Fibroblast of the aortic adventitia (primary cell): ENCODE measurements around the gene SETX. TPM values are rescaled to one million over a fixed set of nuclear protein-coding genes. Genes with fewer than 3 reads are reported as not detected.

Experiments used
- DNase-seq: peaks from one replicate; pipeline ENCODE4 v3.0.0-alpha.2; 2010; ENCODE audit warnings: low read depth
- H3K4me3 ChIP-seq: 2 replicates; pipeline ENCODE4 v1.5.1; 2011; ENCODE audit warnings: low read depth, mild to moderate bottlenecking, control low read depth, low read length, moderate library complexity
- total RNA-seq: library from RNA; depleted of rRNA; stranded (reverse); fragments of >200 nt; gene quantifications from 2 replicates; pipeline ENCODE4 v1.2.3, GENCODE V29; 2012; ENCODE audit warnings: low replicate concordance
- TF ChIP-seq, protein P1 (sequence below): IDR thresholded peaks from 2 replicates; pipeline ENCODE4 v1.5.1; 2011; ENCODE audit warnings: mild to moderate bottlenecking, low read length, control low read depth, inconsistent platforms; ENCODE audit not compliant: insufficient read depth

SETX gene
- total RNA-seq, 1 donor: 85.0 TPM

GRCh38 chr9:132268725-132269352 lies 85.9 kb downstream of the SETX start:
- DNase-seq: peak; percentile 75
- H3K4me3 ChIP-seq: no peak overlapping the region
- TF ChIP-seq, protein P1, sequence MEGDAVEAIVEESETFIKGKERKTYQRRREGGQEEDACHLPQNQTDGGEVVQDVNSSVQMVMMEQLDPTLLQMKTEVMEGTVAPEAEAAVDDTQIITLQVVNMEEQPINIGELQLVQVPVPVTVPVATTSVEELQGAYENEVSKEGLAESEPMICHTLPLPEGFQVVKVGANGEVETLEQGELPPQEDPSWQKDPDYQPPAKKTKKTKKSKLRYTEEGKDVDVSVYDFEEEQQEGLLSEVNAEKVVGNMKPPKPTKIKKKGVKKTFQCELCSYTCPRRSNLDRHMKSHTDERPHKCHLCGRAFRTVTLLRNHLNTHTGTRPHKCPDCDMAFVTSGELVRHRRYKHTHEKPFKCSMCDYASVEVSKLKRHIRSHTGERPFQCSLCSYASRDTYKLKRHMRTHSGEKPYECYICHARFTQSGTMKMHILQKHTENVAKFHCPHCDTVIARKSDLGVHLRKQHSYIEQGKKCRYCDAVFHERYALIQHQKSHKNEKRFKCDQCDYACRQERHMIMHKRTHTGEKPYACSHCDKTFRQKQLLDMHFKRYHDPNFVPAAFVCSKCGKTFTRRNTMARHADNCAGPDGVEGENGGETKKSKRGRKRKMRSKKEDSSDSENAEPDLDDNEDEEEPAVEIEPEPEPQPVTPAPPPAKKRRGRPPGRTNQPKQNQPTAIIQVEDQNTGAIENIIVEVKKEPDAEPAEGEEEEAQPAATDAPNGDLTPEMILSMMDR: peak; percentile 90

- TF ChIP-seq, protein P1: no peak
- DNase-seq: no peak
- no peak overlapping the region for H3K4me3 ChIP-seq
Measured at GRCh38 chr9:132267660-132268059, 87.1 kb downstream of the SETX start.

DNA sequence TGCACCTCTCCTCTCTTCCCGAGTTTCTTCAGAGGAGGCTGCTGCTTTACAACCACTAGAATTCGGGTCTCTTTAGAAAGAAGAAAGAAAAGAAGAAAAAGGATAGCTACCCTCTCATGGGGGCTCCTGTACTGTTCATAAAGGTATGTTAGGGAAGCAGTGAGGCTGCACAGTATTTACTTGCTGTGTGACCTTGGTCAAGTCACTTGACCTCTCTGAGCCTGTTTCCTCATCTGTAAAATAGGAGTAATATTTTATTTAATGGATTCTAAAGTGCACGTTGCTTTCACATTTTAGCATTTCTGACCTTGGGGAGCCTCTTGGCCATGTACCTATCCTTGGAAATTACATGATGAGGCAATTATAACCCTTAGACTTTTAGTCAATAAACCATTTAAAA lies 88.8 kb downstream of the SETX start:
- DNase-seq: no peak
- TF ChIP-seq, protein P1: no peak
- H3K4me3 ChIP-seq: no peak overlapping the region

DNA sequence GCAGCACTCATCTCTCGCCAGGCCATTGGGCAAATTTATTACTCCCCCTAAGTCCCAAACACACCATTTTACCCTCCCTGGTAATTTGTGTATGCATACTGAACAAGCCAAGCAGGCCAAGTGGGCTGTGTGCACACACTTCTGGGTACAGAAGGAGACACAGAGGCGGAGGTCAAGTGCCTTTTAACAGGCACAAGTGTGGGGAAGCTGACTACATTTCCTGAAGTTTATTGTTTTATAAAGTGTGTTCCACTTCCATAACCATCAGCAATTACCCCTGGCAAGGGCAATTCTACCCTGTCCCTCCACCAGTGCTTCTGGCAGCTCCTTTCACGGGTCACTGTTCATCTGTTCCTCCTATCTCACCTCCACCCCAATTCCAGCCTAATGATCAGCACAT lies 93.9 kb downstream of the SETX start:
- H3K4me3 ChIP-seq: no peak overlapping the region
- TF ChIP-seq, protein P1: no peak
- no peak for DNase-seq

DNA sequence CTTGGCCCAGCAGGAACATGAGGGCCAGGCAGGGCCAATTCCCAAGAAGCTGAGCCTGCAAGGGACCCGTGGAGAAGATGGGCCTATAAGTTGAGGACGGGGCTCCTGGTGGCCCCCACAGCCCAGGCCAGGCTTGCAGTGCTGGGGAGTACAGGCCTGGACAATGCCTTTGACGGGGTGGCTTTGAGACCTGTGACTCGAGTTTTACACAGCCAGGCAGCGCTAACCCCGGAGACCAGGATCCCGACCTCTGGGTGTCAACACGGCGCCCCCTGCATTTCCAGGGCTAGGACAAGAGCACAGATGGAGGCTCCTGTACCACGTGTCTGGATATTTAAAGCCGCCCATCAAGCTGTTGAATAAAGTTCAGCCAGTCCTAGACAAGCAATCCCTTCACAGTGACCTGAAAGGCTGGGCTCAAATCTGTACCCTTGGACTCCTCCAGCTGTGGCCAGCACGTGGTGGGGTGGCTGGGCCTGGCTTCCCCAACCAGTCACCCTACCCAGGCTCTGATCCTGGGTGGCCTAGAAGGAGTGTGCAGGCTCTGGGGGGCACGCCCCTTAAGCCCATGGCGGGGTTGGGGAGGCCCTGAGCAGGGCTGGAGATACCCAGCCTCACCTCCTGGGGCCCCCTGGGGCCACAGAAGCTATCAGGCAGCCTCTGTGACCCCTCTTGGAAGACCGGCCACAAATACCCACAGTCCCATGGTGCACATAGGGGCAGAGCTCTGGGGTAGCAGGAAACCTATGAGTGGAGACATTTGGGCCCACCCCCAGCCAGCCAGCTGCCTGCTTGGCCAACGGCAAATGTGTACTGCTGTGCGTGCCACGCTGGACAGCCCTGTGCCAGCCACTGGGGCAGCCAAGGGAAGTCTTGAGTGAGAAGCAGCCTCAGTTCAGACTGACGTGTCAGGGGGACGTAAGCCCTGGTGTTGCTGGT lies 104.2 kb downstream of the SETX start:
- H3K4me3 ChIP-seq: no peak overlapping the region
- TF ChIP-seq, protein P1: no peak
- no peak for DNase-seq

- no peak overlapping the region for H3K4me3 ChIP-seq
- TF ChIP-seq, protein P1: no peak
- DNase-seq: no peak
Measured at GRCh38 chr9:132249690-132250089, 105.1 kb downstream of the SETX start.
